Measurements from ENCODE around the gene CFAP298. TPM values are rescaled to one million over a fixed set of nuclear protein-coding genes. Genes with fewer than 3 reads are reported as not detected.
"Not testable (repeated sequence)": the region's sequence is repeated elsewhere in the genome, so short reads cannot be mapped to it uniquely, and the experiment has no call there.

CFAP298 gene
- total RNA-seq, 1 donor from 2014 or later = 22.1 TPM

DNA sequence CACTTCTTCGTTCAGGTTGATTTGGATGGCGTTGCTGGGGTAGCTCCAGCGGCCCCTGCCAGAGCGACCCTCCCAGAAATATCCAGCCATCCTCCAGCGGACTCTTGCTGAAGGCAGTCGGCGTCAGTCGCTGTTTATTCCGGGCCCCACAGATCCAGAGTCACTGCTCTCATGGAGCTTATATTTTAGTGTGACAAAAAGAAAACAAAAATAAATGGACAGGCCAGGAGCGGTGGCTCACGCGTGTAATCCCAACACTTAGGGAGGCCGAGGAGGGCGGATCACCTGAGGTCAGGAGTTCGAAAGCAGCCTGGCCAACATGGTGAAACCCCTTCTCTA is 791 bp upstream of the CFAP298 start:
- H3K4me1 ChIP-seq = peaks cover 24% of the 10 kb centered on the region
- intact Hi-C loops (cut with DNase I) = no loop called here

DNA sequence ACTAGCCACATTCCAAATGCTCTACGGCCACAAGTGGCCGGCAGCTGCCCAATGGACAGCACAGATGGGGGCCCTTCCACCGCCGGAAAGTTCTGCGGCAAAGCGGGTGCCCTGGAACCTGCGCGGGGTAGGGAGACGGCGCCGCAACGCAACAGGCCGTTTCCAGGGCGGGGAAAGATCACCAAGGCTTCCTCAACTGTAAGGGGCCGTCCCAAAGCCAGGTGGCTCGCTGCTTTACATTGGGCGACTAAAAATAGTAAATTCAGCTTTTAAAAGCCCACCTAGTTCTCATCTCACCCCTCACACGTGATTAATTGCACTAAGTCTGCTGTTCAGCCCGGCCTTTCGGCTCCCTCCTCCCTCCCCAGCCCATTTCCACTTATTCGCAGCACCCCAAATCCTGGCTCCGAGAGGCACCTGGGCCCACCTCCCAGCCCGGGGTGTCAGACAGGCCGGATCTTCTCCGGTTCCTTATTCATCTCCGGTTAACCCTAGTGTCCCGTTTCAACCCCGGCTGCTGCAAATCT is 643 bp downstream of the CFAP298 start:
- intact Hi-C loops (cut with DNase I) = no loop called here

More for the DNA sequence above, 791 bp upstream of the CFAP298 start:
- TF ChIP-seq POLR2AphosphoS5 (IDR thresholded peaks at IDR 0.05; ENCODE audit: insufficient read depth in 1 of 2, low read depth in 1 of 2) (no peak), POLR2A (IDR thresholded peaks at IDR 0.05) (no peak)
- TF ChIP-seq, protein P1, sequence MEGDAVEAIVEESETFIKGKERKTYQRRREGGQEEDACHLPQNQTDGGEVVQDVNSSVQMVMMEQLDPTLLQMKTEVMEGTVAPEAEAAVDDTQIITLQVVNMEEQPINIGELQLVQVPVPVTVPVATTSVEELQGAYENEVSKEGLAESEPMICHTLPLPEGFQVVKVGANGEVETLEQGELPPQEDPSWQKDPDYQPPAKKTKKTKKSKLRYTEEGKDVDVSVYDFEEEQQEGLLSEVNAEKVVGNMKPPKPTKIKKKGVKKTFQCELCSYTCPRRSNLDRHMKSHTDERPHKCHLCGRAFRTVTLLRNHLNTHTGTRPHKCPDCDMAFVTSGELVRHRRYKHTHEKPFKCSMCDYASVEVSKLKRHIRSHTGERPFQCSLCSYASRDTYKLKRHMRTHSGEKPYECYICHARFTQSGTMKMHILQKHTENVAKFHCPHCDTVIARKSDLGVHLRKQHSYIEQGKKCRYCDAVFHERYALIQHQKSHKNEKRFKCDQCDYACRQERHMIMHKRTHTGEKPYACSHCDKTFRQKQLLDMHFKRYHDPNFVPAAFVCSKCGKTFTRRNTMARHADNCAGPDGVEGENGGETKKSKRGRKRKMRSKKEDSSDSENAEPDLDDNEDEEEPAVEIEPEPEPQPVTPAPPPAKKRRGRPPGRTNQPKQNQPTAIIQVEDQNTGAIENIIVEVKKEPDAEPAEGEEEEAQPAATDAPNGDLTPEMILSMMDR (IDR thresholded peaks at IDR 0.05) = no peak
- Histone ChIP-seq H3K36me3 (peaks cover 0 to 14% of the 10 kb centered on the region in 2 donors), H3K27ac (peak overlapping the region; percentile 85), H3K9me3 (no peaks in the 10 kb centered on the region), H3K4me3 (peak overlapping the region; percentile 67 to 82), H3K27me3 (no peaks in the 10 kb centered on the region)
- DNase-seq (ENCODE audit: extremely low spot score in 2 of 2) = no peak

DNA sequence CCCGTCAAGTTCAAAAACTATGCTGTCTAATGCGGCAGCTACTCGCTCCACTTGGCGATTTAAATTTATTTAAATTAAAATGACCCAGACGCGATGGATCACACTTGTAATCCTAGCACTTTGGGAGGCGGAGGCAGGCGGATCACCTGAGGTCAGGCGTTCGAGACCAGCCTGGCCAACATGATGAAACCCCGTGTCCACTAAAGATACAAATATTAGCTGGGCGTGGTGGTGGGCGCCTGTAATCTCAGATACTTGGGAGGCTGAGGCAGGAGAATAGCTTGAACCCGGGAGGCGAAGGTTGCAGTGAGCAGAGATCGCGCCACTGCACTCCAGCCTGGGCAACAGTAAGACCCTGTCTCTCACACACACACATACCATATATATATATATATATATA is 1.2 kb downstream of the CFAP298 start:
- peaks cover 0 to 34% of the 10 kb centered on the region in 2 donors for H3K36me3 ChIP-seq
- peak overlapping the region in 1 of 2 donors; percentile 82 for H3K4me3 ChIP-seq
- H3K4me1 ChIP-seq = peaks cover 24% of the 10 kb centered on the region
- intact Hi-C loops (cut with DNase I); H3K9me3 ChIP-seq; H3K27me3 ChIP-seq; H3K27ac ChIP-seq; DNase-seq (ENCODE audit: extremely low spot score in 2 of 2): not testable (repeated sequence)

More for the DNA sequence above, 643 bp downstream of the CFAP298 start:
- Histone ChIP-seq H3K4me1 (peaks cover 24% of the 10 kb centered on the region), H3K9me3 (no peaks in the 10 kb centered on the region), H3K4me3 (peak overlapping the region; percentile 67 to 82), H3K27ac (peak overlapping the region; percentile 85), H3K36me3 (peaks cover 0 to 28% of the 10 kb centered on the region in 2 donors), H3K27me3 (no peaks in the 10 kb centered on the region)
- no peak for DNase-seq (ENCODE audit: extremely low spot score in 2 of 2)
- TF ChIP-seq, protein P1 (IDR thresholded peaks at IDR 0.05) = no peak
- TF ChIP-seq POLR2AphosphoS5 (IDR thresholded peaks at IDR 0.05; ENCODE audit: insufficient read depth in 1 of 2, low read depth in 1 of 2) (no peak), POLR2A (IDR thresholded peaks at IDR 0.05) (no peak)

DNA sequence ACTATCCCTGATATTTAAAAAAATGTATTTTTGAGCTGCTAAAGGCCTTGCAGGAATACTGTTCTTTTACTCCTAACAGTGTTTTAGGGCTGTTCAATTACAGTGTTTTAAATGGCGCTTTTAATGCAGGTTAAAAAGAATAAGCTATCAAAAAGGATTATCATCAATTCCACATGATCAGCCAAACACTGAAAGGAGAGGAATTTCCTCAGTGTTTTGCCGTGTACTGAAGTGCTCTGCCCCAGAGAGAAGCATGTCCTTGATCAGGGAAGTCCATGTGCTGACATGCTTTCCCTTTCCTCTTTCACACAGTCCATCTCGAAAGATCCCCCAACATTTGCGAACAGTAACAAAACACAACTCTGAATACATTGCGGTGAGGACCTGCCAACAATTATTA is 3.3 kb downstream of the CFAP298 start:
- intact Hi-C loops (cut with DNase I) = no loop called here
- TF ChIP-seq, protein P1 (IDR thresholded peaks at IDR 0.05) = no peak
- no peak for TF ChIP-seq POLR2AphosphoS5 (IDR thresholded peaks at IDR 0.05; ENCODE audit: insufficient read depth in 1 of 2, low read depth in 1 of 2)
- TF ChIP-seq POLR2A (IDR thresholded peaks at IDR 0.05) = no peak
- H3K4me1 ChIP-seq = peaks cover 24% of the 10 kb centered on the region
- H3K27ac ChIP-seq = no peak overlapping the region
- H3K4me3 ChIP-seq = no peak overlapping the region
- H3K9me3 ChIP-seq = no peaks in the 10 kb centered on the region
- H3K27me3 ChIP-seq = no peaks in the 10 kb centered on the region
- DNase-seq (ENCODE audit: extremely low spot score in 2 of 2) = no peak
- peaks cover 0 to 54% of the 10 kb centered on the region in 2 donors for H3K36me3 ChIP-seq

DNA sequence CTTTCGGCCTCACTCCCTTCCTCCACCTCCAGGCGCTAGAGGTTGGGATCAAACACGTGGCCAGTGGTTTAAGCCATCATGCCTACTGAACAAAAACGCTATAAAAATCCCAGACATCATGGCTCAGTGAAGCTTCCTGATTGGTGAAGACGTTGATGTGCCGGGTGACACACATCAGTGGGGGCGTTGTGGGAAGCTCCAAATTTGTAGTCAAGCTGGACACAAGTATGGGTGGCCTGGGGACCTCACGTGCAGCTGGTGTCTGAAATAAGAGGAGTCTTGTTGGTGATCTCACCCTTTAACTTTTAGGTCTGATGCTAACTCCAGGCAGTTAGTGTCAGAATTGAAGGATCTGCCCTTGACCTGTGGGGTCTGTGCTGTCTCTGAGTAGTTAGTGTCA is 6.7 kb downstream of the CFAP298 start:
- DNase-seq (ENCODE audit: extremely low spot score in 2 of 2) = no peak
- Histone ChIP-seq H3K36me3 (peaks cover 0 to 76% of the 10 kb centered on the region in 2 donors), H3K4me1 (peaks cover 6% of the 10 kb centered on the region), H3K4me3 (no peak overlapping the region), H3K9me3 (no peaks in the 10 kb centered on the region), H3K27me3 (no peaks in the 10 kb centered on the region), H3K27ac (no peak overlapping the region)
- intact Hi-C loops (cut with DNase I) = no loop called here
- no peak for TF ChIP-seq POLR2AphosphoS5 (IDR thresholded peaks at IDR 0.05; ENCODE audit: insufficient read depth in 1 of 2, low read depth in 1 of 2)
- TF ChIP-seq POLR2A (IDR thresholded peaks at IDR 0.05) = no peak
- TF ChIP-seq, protein P1 (IDR thresholded peaks at IDR 0.05) = no peak
